Right lobe of liver (tissue), 6 donors: ENCODE measurements around the gene SULT4A1. TPM values are rescaled to one million over a fixed set of nuclear protein-coding genes. Genes with fewer than 3 reads are reported as not detected.

ENCODE experiments used
- ATAC-seq, 4 donors: fragments of 200-7000 bp; cut with Tn5 transposase; one replicate each; pipeline ENCODE4 v1.9.1; 2020; ENCODE audit warnings: mild to moderate bottlenecking in 4 of 4, moderate library complexity in 4 of 4
- DNase-seq, 3 donors: peaks; one replicate each; pipeline ENCODE4 v3.0.0-alpha.2; 2020
- H3K27ac ChIP-seq, 3 donors: fragments of 200-600 bp; one replicate each; pipeline ENCODE4 v1.8.0; 2022
- H3K27me3 ChIP-seq, 2 donors: fragments of 200-600 bp; one replicate each; pipeline ENCODE4 v1.8.0; 2022
- H3K36me3 ChIP-seq, 4 donors: fragments of 200-600 bp; sonication (generic) in 1 of 4; one replicate each; pipeline versions ENCODE4 v1.5.1 to v1.8.0; 2017 to 2022; ENCODE audit warnings: control low read depth in 1 of 4
- H3K4me1 ChIP-seq, 4 donors: fragments of 200-600 bp; sonication (generic) in 1 of 4; one replicate each; pipeline versions ENCODE4 v1.5.1 to v1.8.0; 2017 to 2022; ENCODE audit warnings: control low read depth in 1 of 4
- H3K4me3 ChIP-seq, 3 donors: fragments of 200-600 bp; one replicate each; pipeline ENCODE4 v1.8.0; 2022
- H3K9me3 ChIP-seq, 4 donors: fragments of 200-600 bp; sonication (generic) in 1 of 4; one replicate each; pipeline versions ENCODE4 v1.5.1 to v1.8.0; 2017 to 2022; ENCODE audit warnings: control low read depth in 1 of 4
- CTCF ChIP-seq, 4 donors: fragments of 200-600 bp in 3 of 4; fragments of 450-650 bp in 1 of 4; IDR thresholded peaks; one replicate each; pipeline versions ENCODE4 v1.5.1 to v1.8.0; 2016 to 2022; ENCODE audit warnings: antibody characterized with exemption in 4 of 4, mild to moderate bottlenecking in 2 of 4
- POLR2A ChIP-seq: fragments of 450-650 bp; IDR thresholded peaks from one replicate; pipeline ENCODE4 v1.6.1; 2017; ENCODE audit warnings: antibody characterized with exemption, mild to moderate bottlenecking
- WGBS: methylation state at CpG from one replicate; pipeline ENCODE4 v1.1.6; 2018; ENCODE audit warnings: low coverage, low lambda C conversion rate; ENCODE audit not compliant: insufficient coverage; ENCODE audit errors: missing lambda C conversion rate; 5-methylcytosine and 5-hydroxymethylcytosine counted together
- intact Hi-C, 2 donors: fragments of 100-400 bp; cut with DNase I; formaldehyde crosslinking; loops; one replicate each; pipeline versions ENCODE4 v1.11.2 to v1.14.1; 2022
- total RNA-seq, 6 experiments: library from RNA; depleted of rRNA in 2 of 6; stranded (reverse); fragments of >200 nt in 2 of 6; fragmentation: NEBNext Ultra II Directional in 3 of 6; extraction: Animal tissue kit (Norgen Biotek cat#: 25700) in 3 of 6; gene quantifications; one replicate each; pipeline versions ENCODE4 v1.1.0 to v1.2.4, GENCODE V29; 2016 to 2023
- donor health status: DM: no; HTN: yes; CAD: no.
- donor health status: DM: no; HTN: no; CAD: no.
- donor health status: DM: no; HTN: no; CAD: no.
- donor health status: DM: no; HTN: yes; CAD: no.
- donor health status: DM: no; HTN: yes; CAD: no.

Gene SULT4A1
- total RNA-seq, 6 experiments from 2014 or later, result 0.09 to 0.20 (median 0.15) TPM; not detected in 2

DNA sequence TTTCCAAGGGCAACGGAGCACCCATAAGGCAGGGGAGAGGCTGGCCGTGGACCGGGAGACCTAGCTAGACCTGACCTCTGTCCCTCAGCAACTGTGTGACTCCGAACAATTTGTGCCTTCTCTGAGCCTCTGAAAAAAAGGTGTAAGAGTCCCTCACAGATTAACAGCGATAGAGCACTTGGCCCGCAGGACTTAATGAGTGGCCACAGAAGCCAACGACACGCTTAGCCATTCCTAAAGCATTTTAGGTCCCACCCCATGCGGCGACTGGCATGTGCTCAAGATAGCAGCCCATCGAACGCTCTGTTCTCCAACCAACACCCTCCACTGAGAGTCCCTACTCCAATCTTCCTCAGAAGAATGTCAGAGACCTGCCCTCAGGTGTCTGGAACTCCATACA, 1.5 kb downstream of the SULT4A1 start:
- no peaks in the 10 kb centered on the region for H3K36me3 ChIP-seq
- H3K27me3 ChIP-seq, result peaks cover 0 to 15% of the 10 kb centered on the region in 2 donors
- no peak overlapping the region for H3K4me3 ChIP-seq
- DNase-seq, result peak in 1 of 3 donors; percentile 28
- intact Hi-C loops, result no loop called here
- no peak overlapping the region for H3K27ac ChIP-seq
- ATAC-seq, result no peak
- peaks cover 0 to 5% (median 0%) of the 10 kb centered on the region in 4 donors for H3K4me1 ChIP-seq
- H3K9me3 ChIP-seq, result no peaks in the 10 kb centered on the region
- 87% methylated on average over 3 of the region's 12 CpGs for WGBS
- TF ChIP-seq CTCF (IDR thresholded peaks at IDR 0.05), result no peak
- no peak for TF ChIP-seq POLR2A

GRCh38 chr22:43860126-43860525, 2.2 kb downstream of the SULT4A1 start:
- TF ChIP-seq CTCF (IDR thresholded peaks at IDR 0.05) (no peak), POLR2A (no peak)
- intact Hi-C loops, result no loop called here
- WGBS, result 83% methylated on average over 5 of the region's 11 CpGs
- H3K9me3 ChIP-seq, result no peaks in the 10 kb centered on the region
- no peak for ATAC-seq
- H3K36me3 ChIP-seq, result no peaks in the 10 kb centered on the region
- peak in 1 of 3 donors; percentile 16 for DNase-seq
- peaks cover 0 to 15% of the 10 kb centered on the region in 2 donors for H3K27me3 ChIP-seq
- H3K4me3 ChIP-seq, result no peak overlapping the region
- peaks cover 0 to 5% (median 0%) of the 10 kb centered on the region in 4 donors for H3K4me1 ChIP-seq
- no peak overlapping the region for H3K27ac ChIP-seq

- DNase-seq, result no peak
- TF ChIP-seq POLR2A (no peak), CTCF (IDR thresholded peaks at IDR 0.05) (no peak)
- Histone ChIP-seq H3K36me3 (no peaks in the 10 kb centered on the region), H3K4me1 (peaks cover 0 to 5% (median 0%) of the 10 kb centered on the region in 4 donors), H3K27ac (no peak overlapping the region), H3K4me3 (no peak overlapping the region), H3K27me3 (peaks cover 0 to 15% of the 10 kb centered on the region in 2 donors), H3K9me3 (no peaks in the 10 kb centered on the region)
- WGBS, result 53% methylated on average over 5 of the region's 14 CpGs
- intact Hi-C loops, result no loop called here
- no peak for ATAC-seq
Observed at GRCh38 chr22:43859621-43860020, 2.7 kb downstream of the SULT4A1 start.

- Histone ChIP-seq H3K36me3 (no peaks in the 10 kb centered on the region), H3K27ac (no peak overlapping the region), H3K27me3 (peaks cover 0 to 15% of the 10 kb centered on the region in 2 donors), H3K9me3 (no peaks in the 10 kb centered on the region), H3K4me3 (no peak overlapping the region), H3K4me1 (peaks cover 0 to 5% (median 0%) of the 10 kb centered on the region in 4 donors)
- TF ChIP-seq POLR2A (no peak), CTCF (IDR thresholded peaks at IDR 0.05) (no peak)
- intact Hi-C loops, result no loop called here
- WGBS, result 43% methylated on average over 3 of the region's 7 CpGs
- DNase-seq (no peak), ATAC-seq (no peak)
Observed at GRCh38 chr22:43859176-43859575, 3.1 kb downstream of the SULT4A1 start.
